ENCODE measurements around the gene CCDC43. TPM values are rescaled to one million over a fixed set of nuclear protein-coding genes. Genes with fewer than 3 reads are reported as not detected.

CCDC43 gene
- total and polyA plus RNA-seq, 2 of the 13 experiments (the other 11 are each of a cell fraction or from before 2014, with no cell fraction given), result 17.5 to 94.8 TPM

DNA sequence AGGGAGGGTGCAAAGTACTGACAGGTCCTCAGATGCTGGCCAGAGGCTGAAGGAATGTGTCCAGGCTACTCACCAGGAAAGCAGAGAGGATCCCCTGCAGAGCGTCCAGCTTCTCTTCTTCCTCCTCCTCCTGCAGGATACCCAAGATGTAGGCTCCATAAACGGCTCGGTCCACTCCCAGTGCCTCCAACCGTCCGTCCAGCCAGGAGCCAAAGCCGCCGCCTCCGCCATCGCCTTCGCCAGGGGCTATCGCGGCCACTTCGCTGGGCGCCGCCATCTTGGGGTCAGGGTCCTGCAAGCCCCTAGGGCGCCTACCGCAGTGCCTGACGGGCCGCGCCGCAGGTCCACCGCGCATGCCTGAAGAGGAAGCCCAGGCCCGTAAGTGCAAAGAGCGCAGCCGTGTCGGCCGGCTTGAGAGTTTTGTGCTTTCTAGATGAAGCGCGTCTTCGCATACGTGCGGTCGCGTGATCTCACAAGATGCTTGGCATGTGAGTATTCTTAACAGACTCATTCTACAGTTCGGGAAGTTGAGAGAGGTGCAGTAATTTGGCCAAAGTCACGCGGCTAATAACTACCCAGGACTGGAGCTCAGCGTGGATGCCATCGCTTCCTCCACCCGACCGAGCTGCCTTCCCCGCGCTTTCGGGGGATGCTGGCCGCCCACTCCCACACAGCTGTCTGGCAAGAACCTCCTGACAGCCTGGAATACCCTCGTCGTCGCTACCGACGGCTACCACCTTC lies at the start of gene CCDC43 (continued):
- TF ChIP-seq, protein P1, sequence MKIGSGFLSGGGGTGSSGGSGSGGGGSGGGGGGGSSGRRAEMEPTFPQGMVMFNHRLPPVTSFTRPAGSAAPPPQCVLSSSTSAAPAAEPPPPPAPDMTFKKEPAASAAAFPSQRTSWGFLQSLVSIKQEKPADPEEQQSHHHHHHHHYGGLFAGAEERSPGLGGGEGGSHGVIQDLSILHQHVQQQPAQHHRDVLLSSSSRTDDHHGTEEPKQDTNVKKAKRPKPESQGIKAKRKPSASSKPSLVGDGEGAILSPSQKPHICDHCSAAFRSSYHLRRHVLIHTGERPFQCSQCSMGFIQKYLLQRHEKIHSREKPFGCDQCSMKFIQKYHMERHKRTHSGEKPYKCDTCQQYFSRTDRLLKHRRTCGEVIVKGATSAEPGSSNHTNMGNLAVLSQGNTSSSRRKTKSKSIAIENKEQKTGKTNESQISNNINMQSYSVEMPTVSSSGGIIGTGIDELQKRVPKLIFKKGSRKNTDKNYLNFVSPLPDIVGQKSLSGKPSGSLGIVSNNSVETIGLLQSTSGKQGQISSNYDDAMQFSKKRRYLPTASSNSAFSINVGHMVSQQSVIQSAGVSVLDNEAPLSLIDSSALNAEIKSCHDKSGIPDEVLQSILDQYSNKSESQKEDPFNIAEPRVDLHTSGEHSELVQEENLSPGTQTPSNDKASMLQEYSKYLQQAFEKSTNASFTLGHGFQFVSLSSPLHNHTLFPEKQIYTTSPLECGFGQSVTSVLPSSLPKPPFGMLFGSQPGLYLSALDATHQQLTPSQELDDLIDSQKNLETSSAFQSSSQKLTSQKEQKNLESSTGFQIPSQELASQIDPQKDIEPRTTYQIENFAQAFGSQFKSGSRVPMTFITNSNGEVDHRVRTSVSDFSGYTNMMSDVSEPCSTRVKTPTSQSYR (CRISPR knock-in tag; IDR thresholded peaks at IDR 0.05; ENCODE audit: borderline replicate concordance), result 0 out of 2 replicates have a peak, but pooled peaks have one; percentile 10
- peak; percentile 88 for TF ChIP-seq TARDBP (CRISPR knock-in tag; IDR thresholded peaks at IDR 0.05)
- TF ChIP-seq, protein P2, sequence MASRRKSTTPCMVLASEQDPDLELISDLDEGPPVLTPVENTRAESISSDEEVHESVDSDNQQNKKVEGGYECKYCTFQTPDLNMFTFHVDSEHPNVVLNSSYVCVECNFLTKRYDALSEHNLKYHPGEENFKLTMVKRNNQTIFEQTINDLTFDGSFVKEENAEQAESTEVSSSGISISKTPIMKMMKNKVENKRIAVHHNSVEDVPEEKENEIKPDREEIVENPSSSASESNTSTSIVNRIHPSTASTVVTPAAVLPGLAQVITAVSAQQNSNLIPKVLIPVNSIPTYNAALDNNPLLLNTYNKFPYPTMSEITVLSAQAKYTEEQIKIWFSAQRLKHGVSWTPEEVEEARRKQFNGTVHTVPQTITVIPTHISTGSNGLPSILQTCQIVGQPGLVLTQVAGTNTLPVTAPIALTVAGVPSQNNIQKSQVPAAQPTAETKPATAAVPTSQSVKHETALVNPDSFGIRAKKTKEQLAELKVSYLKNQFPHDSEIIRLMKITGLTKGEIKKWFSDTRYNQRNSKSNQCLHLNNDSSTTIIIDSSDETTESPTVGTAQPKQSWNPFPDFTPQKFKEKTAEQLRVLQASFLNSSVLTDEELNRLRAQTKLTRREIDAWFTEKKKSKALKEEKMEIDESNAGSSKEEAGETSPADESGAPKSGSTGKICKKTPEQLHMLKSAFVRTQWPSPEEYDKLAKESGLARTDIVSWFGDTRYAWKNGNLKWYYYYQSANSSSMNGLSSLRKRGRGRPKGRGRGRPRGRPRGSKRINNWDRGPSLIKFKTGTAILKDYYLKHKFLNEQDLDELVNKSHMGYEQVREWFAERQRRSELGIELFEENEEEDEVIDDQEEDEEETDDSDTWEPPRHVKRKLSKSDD (CRISPR knock-in tag; IDR thresholded peaks at IDR 0.05; ENCODE audit: low read depth), result no peak
- TF ChIP-seq POLR2AphosphoS2 (IDR thresholded peaks at IDR 0.05; ENCODE audit: low read depth, low read length), result 0 out of 2 replicates have a peak, but pooled peaks have one; percentile 72
- TF ChIP-seq HHEX (CRISPR knock-in tag; IDR thresholded peaks at IDR 0.05), result 0 out of 2 replicates have a peak, but pooled peaks have one; percentile 28
- no peak for TF ChIP-seq RBM22 (optimal IDR thresholded peaks at IDR 0.05; ENCODE audit: low read length)
- peak; percentile 30 for TF ChIP-seq TBL1XR1 (IDR thresholded peaks at IDR 0.05; ENCODE audit: borderline replicate concordance, low read length, partially characterized antibody)
- TF ChIP-seq, protein P3, sequence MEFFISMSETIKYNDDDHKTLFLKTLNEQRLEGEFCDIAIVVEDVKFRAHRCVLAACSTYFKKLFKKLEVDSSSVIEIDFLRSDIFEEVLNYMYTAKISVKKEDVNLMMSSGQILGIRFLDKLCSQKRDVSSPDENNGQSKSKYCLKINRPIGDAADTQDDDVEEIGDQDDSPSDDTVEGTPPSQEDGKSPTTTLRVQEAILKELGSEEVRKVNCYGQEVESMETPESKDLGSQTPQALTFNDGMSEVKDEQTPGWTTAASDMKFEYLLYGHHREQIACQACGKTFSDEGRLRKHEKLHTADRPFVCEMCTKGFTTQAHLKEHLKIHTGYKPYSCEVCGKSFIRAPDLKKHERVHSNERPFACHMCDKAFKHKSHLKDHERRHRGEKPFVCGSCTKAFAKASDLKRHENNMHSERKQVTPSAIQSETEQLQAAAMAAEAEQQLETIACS (CRISPR knock-in tag; IDR thresholded peaks at IDR 0.05), result peak; percentile 54; the same call in 1 of the 2 replicates
- TF ChIP-seq ZSCAN25 (CRISPR knock-in tag; IDR thresholded peaks at IDR 0.05), result peak; percentile 80; the same call in 1 of the 2 replicates
- no peak; the same call in 1 of the 2 replicates for TF ChIP-seq ZNF253 (CRISPR knock-in tag; IDR thresholded peaks at IDR 0.05; ENCODE audit: borderline replicate concordance)
- peak; percentile 71 for TF ChIP-seq ZNF768 (CRISPR knock-in tag; IDR thresholded peaks at IDR 0.05)
- TF ChIP-seq TEAD2 (CRISPR knock-in tag; IDR thresholded peaks at IDR 0.05), result peak; percentile 39; the same call in 1 of the 2 replicates
- TF ChIP-seq GLI4 (CRISPR knock-in tag; IDR thresholded peaks at IDR 0.05; ENCODE audit: borderline replicate concordance), result peak; percentile 96
- 0 out of 2 replicates have a peak, but pooled peaks have one; percentile 23 for TF ChIP-seq ZNF615 (CRISPR knock-in tag; IDR thresholded peaks at IDR 0.05; ENCODE audit: borderline replicate concordance)
- TF ChIP-seq, protein P4, sequence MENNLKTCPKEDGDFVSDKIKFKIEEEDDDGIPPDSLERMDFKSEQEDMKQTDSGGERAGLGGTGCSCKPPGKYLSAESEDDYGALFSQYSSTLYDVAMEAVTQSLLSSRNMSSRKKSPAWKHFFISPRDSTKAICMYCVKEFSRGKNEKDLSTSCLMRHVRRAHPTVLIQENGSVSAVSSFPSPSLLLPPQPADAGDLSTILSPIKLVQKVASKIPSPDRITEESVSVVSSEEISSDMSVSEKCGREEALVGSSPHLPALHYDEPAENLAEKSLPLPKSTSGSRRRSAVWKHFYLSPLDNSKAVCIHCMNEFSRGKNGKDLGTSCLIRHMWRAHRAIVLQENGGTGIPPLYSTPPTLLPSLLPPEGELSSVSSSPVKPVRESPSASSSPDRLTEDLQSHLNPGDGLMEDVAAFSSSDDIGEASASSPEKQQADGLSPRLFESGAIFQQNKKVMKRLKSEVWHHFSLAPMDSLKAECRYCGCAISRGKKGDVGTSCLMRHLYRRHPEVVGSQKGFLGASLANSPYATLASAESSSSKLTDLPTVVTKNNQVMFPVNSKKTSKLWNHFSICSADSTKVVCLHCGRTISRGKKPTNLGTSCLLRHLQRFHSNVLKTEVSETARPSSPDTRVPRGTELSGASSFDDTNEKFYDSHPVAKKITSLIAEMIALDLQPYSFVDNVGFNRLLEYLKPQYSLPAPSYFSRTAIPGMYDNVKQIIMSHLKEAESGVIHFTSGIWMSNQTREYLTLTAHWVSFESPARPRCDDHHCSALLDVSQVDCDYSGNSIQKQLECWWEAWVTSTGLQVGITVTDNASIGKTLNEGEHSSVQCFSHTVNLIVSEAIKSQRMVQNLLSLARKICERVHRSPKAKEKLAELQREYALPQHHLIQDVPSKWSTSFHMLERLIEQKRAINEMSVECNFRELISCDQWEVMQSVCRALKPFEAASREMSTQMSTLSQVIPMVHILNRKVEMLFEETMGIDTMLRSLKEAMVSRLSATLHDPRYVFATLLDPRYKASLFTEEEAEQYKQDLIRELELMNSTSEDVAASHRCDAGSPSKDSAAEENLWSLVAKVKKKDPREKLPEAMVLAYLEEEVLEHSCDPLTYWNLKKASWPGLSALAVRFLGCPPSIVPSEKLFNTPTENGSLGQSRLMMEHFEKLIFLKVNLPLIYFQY (CRISPR knock-in tag; IDR thresholded peaks at IDR 0.05; ENCODE audit: borderline replicate concordance), result peak; percentile 45; the same call in 1 of the 2 replicates
- TF ChIP-seq RORA (CRISPR knock-in tag; IDR thresholded peaks at IDR 0.05), result no peak
- peak; percentile 83 for TF ChIP-seq GATAD2A (CRISPR knock-in tag; IDR thresholded peaks at IDR 0.05)
- peak; percentile 98 for TF ChIP-seq ZMAT3 (CRISPR knock-in tag; conservative IDR thresholded peaks at IDR 0.05)
- TF ChIP-seq ZFY (CRISPR knock-in tag; IDR thresholded peaks at IDR 0.05), result peak; percentile 96
